SK-N-SH treated with all-trans-retinoic acid at 6 μM for 48 hours (cell line): ENCODE results near the gene PLA2G4B.

Source experiments
- CREB5 ChIP-seq: fragments of 250-450 bp; sonication (Bioruptor Pico); IDR thresholded peaks from 2 replicates; pipeline ENCODE4 v1.5.1; 2020; ENCODE audit warnings: low read depth, mild to moderate bottlenecking, moderate library complexity
- PATZ1 ChIP-seq: fragments of 250-450 bp; sonication (Bioruptor Pico); IDR thresholded peaks from 2 replicates; pipeline ENCODE4 v1.8.0; 2020; ENCODE audit warnings: mild to moderate bottlenecking, moderate library complexity, borderline replicate concordance
- TOX ChIP-seq: fragments of 250-450 bp; sonication (Bioruptor Pico); IDR thresholded peaks from 2 replicates; pipeline ENCODE4 v1.8.0; 2021; ENCODE audit warnings: mild to moderate bottlenecking, moderate library complexity, borderline replicate concordance
- ZNF565 ChIP-seq: fragments of 450-650 bp; formaldehyde crosslinking; conservative IDR thresholded peaks from 2 replicates; pipeline ENCODE4 v1.5.0; 2020; ENCODE audit warnings: low read depth, mild to moderate bottlenecking, moderate library complexity

GRCh38 chr15:41789662-41790061 lies 49.0 kb upstream of the PLA2G4B start:
- no peak for TF ChIP-seq ZNF565
- no peak for TF ChIP-seq PATZ1 (CRISPR knock-in tag)
- TF ChIP-seq TOX (CRISPR knock-in tag), result no peak
- TF ChIP-seq CREB5 (CRISPR knock-in tag), result no peak
